Lung (tissue), 12 donors: ENCODE measurements around the gene RNASE1. TPM values are rescaled to one million over a fixed set of nuclear protein-coding genes. Genes with fewer than 3 reads are reported as not detected.

ENCODE experiments used
- ATAC-seq: fragments of 200-7000 bp; cut with Tn5 transposase; one replicate; pipeline ENCODE4 v1.9.1; 2020; ENCODE audit warnings: moderate number of reproducible peaks; ENCODE audit not compliant: insufficient read depth, low FRiP score
- DNase-seq, 3 donors: peaks; one replicate each; pipeline ENCODE4 v3.0.0-alpha.2; 2013 to 2017
- H3K27ac ChIP-seq, 2 donors: one replicate each; pipeline ENCODE4 v1.5.1; 2013; ENCODE audit warnings: mild to moderate bottlenecking in 2 of 2, moderate library complexity in 2 of 2, control low read depth in 1 of 2, inconsistent platforms in 1 of 2, low read depth in 1 of 2, low read length in 1 of 2
- H3K27me3 ChIP-seq, 3 donors: one replicate each; pipeline ENCODE4 v1.5.1; 2013; ENCODE audit warnings: low read length in 2 of 3; ENCODE audit not compliant: control insufficient read depth in 3 of 3, insufficient read depth in 3 of 3
- H3K36me3 ChIP-seq, 4 donors: one replicate each; pipeline ENCODE4 v1.5.1; 2013; ENCODE audit warnings: low read length in 4 of 4, mild to moderate bottlenecking in 1 of 4, moderate library complexity in 1 of 4; ENCODE audit not compliant: control insufficient read depth in 4 of 4, insufficient read depth in 4 of 4
- H3K4me1 ChIP-seq, 5 donors: one replicate each; pipeline ENCODE4 v1.5.1; 2013; ENCODE audit warnings: low read length in 5 of 5, mild to moderate bottlenecking in 2 of 5, moderate library complexity in 1 of 5; ENCODE audit not compliant: control insufficient read depth in 5 of 5, insufficient read depth in 5 of 5
- H3K4me3 ChIP-seq: one replicate; pipeline ENCODE4 v1.5.1; 2013; ENCODE audit warnings: mild to moderate bottlenecking, control low read depth, moderate library complexity
- H3K9ac ChIP-seq, 2 donors: one replicate each; pipeline ENCODE4 v1.5.1; 2013; ENCODE audit warnings: low read length in 2 of 2, control low read depth in 1 of 2; ENCODE audit not compliant: insufficient read depth in 1 of 2
- H3K9me3 ChIP-seq, 4 donors: one replicate each; pipeline ENCODE4 v1.5.1; 2013; ENCODE audit warnings: low read length in 3 of 4, mild to moderate bottlenecking in 1 of 4, moderate library complexity in 1 of 4; ENCODE audit not compliant: control insufficient read depth in 4 of 4, insufficient read depth in 3 of 4
- CTCF ChIP-seq: IDR thresholded peaks from 2 replicates; pipeline ENCODE4 v1.5.1; 2012; ENCODE audit warnings: mild to moderate bottlenecking; ENCODE audit errors: control extremely low read depth, extremely low read depth
- WGBS, 2 donors: extraction: QIAGEN DNeasy Blood & Tissue Kit; methylation state at CpG; one replicate each; pipeline ENCODE4 v1.1.7; 2013; 5-methylcytosine and 5-hydroxymethylcytosine counted together
- polyA plus RNA-seq, 2 donors: library from polyadenylated mRNA; stranded (reverse); fragments of 200-250 nt; gene quantifications; one replicate each; pipeline ENCODE4 v1.2.1, GENCODE V29; 2013
- total RNA-seq, 2 donors: library from RNA; depleted of rRNA in 1 of 2; stranded (reverse); fragments of >200 nt in 1 of 2; gene quantifications; one replicate each; pipeline ENCODE4 v1.2.1, GENCODE V29; 2014 to 2021
- donor health status: control.
- donor health status: control.
- donor health status: Bipolar disorder and iron deficiency.
- donor health status: healthy.
- donor health status: DM: yes; HTN: yes; CAD: no.

The RNASE1 gene
- total and polyA plus RNA-seq, 4 donors, result 511 to 1,326 (median 1,000) TPM

GRCh38 chr14:20807304-20808161 lies 4.9 kb upstream of the RNASE1 start:
- Histone ChIP-seq H3K27me3 (no peaks in the 10 kb centered on the region), H3K4me3 (no peak overlapping the region), H3K9ac (no peak overlapping the region), H3K27ac (no peak overlapping the region), H3K9me3 (no peaks in the 10 kb centered on the region), H3K36me3 (no peaks in the 10 kb centered on the region), H3K4me1 (peaks cover 0 to 11% (median 2%) of the 10 kb centered on the region in 5 donors)
- ATAC-seq, result no peak
- no peak for TF ChIP-seq CTCF
- whole genome bisulfite sequencing, 2 donors, result 32 to 51% methylated on average over 6 of the region's 6 CpGs
- DNase-seq, result peak in 1 of 3 donors; percentile 38

GRCh38 chr14:20805485-20805884 lies 2.8 kb upstream of the RNASE1 start:
- no peak for TF ChIP-seq CTCF
- no peak overlapping the region for H3K27ac ChIP-seq
- no peaks in the 10 kb centered on the region for H3K27me3 ChIP-seq
- no peak for DNase-seq
- H3K9me3 ChIP-seq, result no peaks in the 10 kb centered on the region
- no peaks in the 10 kb centered on the region for H3K36me3 ChIP-seq
- H3K9ac ChIP-seq, result no peak overlapping the region
- no peak for ATAC-seq
- no peak overlapping the region for H3K4me3 ChIP-seq
- WGBS, 2 donors, result 97% methylated on average over 6 of the region's 6 CpGs
- H3K4me1 ChIP-seq, result peaks cover 0 to 20% (median 0%) of the 10 kb centered on the region in 5 donors

GRCh38 chr14:20803223-20803622 lies 579 bp upstream of the RNASE1 start:
- Histone ChIP-seq H3K36me3 (no peaks in the 10 kb centered on the region), H3K27ac (peak overlapping the region; percentile 52 to 75), H3K9me3 (no peaks in the 10 kb centered on the region), H3K27me3 (no peaks in the 10 kb centered on the region), H3K9ac (no peak overlapping the region), H3K4me3 (no peak overlapping the region), H3K4me1 (peaks cover 0 to 20% (median 11%) of the 10 kb centered on the region in 5 donors)
- TF ChIP-seq CTCF, result no peak
- WGBS, 2 donors, result 62 to 65% methylated on average over 7 of the region's 7 CpGs
- ATAC-seq (no peak), DNase-seq (no peak)
